ENCODE measurements around the gene CPO. TPM values are rescaled to one million over a fixed set of nuclear protein-coding genes. Genes with fewer than 3 reads are reported as not detected.

The CPO gene
- total and polyA plus RNA-seq, 7 donors, result 0.12 to 1.1 (median 0.95) TPM; not detected in 2

GRCh38 chr2:206991070-206991469 lies 51.8 kb downstream of the CPO start:
- H3K4me3 ChIP-seq, result no peak overlapping the region
- TF ChIP-seq POLR2AphosphoS5 (IDR thresholded peaks at IDR 0.05) (no peak), POLR2A (IDR thresholded peaks at IDR 0.05) (no peak), EP300 (IDR thresholded peaks at IDR 0.05) (no peak), CTCF (IDR thresholded peaks at IDR 0.05) (no peak)
- H3K27ac ChIP-seq, result no peak overlapping the region
- no peaks in the 10 kb centered on the region for H3K9me3 ChIP-seq
- intact Hi-C loops (cut with DNase I), result no loop called here
- H3K36me3 ChIP-seq, result no peaks in the 10 kb centered on the region
- no peak for DNase-seq
- peaks cover 0 to 6% (median 2%) of the 10 kb centered on the region in 4 donors for H3K4me1 ChIP-seq
- H3K27me3 ChIP-seq, result no peaks in the 10 kb centered on the region
- 59 to 87% methylated on average over 2 of the region's 2 CpGs for WGBS, 2 donors

GRCh38 chr2:206993396-206993911 lies 54.1 kb downstream of the CPO start:
- Histone ChIP-seq H3K4me1 (peaks cover 0 to 6% (median 2%) of the 10 kb centered on the region in 4 donors), H3K27me3 (no peaks in the 10 kb centered on the region), H3K9me3 (no peaks in the 10 kb centered on the region), H3K36me3 (no peaks in the 10 kb centered on the region), H3K27ac (no peak overlapping the region), H3K4me3 (no peak overlapping the region)
- no peak for DNase-seq
- intact Hi-C loops (cut with DNase I), result no loop called here
- no peak for TF ChIP-seq EP300 (IDR thresholded peaks at IDR 0.05)
- TF ChIP-seq CTCF (IDR thresholded peaks at IDR 0.05), result no peak
- no peak for TF ChIP-seq POLR2A (IDR thresholded peaks at IDR 0.05)
- TF ChIP-seq POLR2AphosphoS5 (IDR thresholded peaks at IDR 0.05), result no peak
- 63 to 66% methylated on average over 2 of the region's 2 CpGs for WGBS, 2 donors

- no peaks in the 10 kb centered on the region for H3K27me3 ChIP-seq
- H3K9me3 ChIP-seq, result no peaks in the 10 kb centered on the region
- peaks cover 0 to 6% (median 2%) of the 10 kb centered on the region in 4 donors for H3K4me1 ChIP-seq
- intact Hi-C loops (cut with DNase I), result no loop called here
- no peak for DNase-seq
- no peak overlapping the region for H3K4me3 ChIP-seq
- TF ChIP-seq EP300 (IDR thresholded peaks at IDR 0.05), result no peak
- TF ChIP-seq CTCF (IDR thresholded peaks at IDR 0.05), result no peak
- TF ChIP-seq POLR2A (IDR thresholded peaks at IDR 0.05), result no peak
- 57 to 67% methylated on average over 4 of the region's 4 CpGs for WGBS, 2 donors
- no peak overlapping the region for H3K27ac ChIP-seq
- H3K36me3 ChIP-seq, result no peaks in the 10 kb centered on the region
These were observed 54.6 kb downstream of the CPO start for GRCh38 chr2:206993964-206994363.

GRCh38 chr2:206996556-206997065 lies 57.3 kb downstream of the CPO start:
- Histone ChIP-seq H3K4me1 (no peaks in the 10 kb centered on the region), H3K4me3 (no peak overlapping the region), H3K9me3 (peaks cover 0 to 3% (median 0%) of the 10 kb centered on the region in 4 donors), H3K27me3 (no peaks in the 10 kb centered on the region), H3K36me3 (no peaks in the 10 kb centered on the region), H3K27ac (no peak overlapping the region)
- TF ChIP-seq CTCF (IDR thresholded peaks at IDR 0.05) (no peak), EP300 (IDR thresholded peaks at IDR 0.05) (no peak), POLR2A (IDR thresholded peaks at IDR 0.05) (no peak), POLR2AphosphoS5 (IDR thresholded peaks at IDR 0.05) (no peak)
- DNase-seq, result no peak
- intact Hi-C loops (cut with DNase I), result no loop called here
